GM19238 (cell line): ENCODE results near the gene FLYWCH1.

Source experiments
- DNase-seq: peaks from one replicate; pipeline ENCODE4 v3.0.0; 2011; ENCODE audit warnings: low spot score; ENCODE audit not compliant: insufficient read length

Gene FLYWCH1

GRCh38 chr16:2982402-2982801 is 70.7 kb downstream of the FLYWCH1 start:
- DNase-seq = no peak

- peak; percentile 90 for DNase-seq
Observed at GRCh38 chr16:2983706-2984136, 72.0 kb downstream of the FLYWCH1 start.

DNA sequence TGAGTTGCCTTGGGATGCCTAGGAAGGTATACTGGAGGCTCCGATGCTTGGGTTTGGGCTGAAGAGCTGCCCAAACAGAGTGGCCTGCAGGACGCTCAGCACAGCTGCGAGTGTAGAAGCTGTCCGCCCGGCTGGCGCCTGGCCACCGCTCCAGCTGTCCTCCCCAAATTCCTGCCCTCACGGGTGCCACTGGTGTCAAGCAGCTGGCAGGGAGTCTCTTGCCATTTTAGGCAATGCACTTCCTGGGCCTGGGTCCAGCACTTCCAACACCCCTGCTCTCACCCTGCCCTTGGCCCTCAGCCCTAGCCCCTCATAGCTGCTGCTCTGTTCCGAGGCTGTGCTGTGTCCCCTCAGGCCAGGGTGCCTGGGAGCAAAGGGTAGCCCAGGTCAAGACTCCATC is 73.7 kb downstream of the FLYWCH1 start:
- no peak for DNase-seq

GRCh38 chr16:2985893-2986355 is 74.2 kb downstream of the FLYWCH1 start:
- no peak for DNase-seq

GRCh38 chr16:2986623-2987188 is 75.0 kb downstream of the FLYWCH1 start:
- DNase-seq = no peak

- no peak for DNase-seq
Observed at GRCh38 chr16:2987286-2987685, 75.6 kb downstream of the FLYWCH1 start.

- no peak for DNase-seq
Observed at GRCh38 chr16:2987833-2988232, 76.1 kb downstream of the FLYWCH1 start.

DNA sequence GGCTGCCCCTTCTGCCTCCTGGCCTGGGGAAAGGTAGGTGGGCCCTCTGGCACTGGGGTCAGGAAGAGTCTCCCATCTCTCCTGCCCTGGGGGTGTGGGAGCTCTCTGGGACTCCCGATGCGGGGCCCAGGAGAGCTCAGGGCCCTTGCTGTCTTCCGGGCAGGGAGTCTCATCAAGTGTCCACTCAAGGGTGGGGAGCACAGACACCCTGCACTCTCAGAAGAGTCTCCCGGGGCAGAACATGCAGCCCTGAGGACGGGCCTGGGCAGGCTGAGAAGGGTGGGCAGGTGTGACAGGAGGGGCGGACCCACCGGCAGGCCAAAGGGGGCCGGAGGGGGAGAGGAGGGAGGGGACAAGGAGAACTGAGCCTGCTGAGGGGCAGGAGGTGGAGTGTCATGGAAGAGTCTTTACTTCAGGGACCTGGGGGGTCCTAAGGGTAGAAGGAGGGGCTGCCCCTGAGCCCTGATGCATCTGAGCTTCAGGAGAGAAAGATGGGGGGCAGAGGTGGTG is 76.9 kb downstream of the FLYWCH1 start:
- DNase-seq = no peak

- no peak for DNase-seq
Observed at GRCh38 chr16:2990891-2991290, 79.2 kb downstream of the FLYWCH1 start.

DNA sequence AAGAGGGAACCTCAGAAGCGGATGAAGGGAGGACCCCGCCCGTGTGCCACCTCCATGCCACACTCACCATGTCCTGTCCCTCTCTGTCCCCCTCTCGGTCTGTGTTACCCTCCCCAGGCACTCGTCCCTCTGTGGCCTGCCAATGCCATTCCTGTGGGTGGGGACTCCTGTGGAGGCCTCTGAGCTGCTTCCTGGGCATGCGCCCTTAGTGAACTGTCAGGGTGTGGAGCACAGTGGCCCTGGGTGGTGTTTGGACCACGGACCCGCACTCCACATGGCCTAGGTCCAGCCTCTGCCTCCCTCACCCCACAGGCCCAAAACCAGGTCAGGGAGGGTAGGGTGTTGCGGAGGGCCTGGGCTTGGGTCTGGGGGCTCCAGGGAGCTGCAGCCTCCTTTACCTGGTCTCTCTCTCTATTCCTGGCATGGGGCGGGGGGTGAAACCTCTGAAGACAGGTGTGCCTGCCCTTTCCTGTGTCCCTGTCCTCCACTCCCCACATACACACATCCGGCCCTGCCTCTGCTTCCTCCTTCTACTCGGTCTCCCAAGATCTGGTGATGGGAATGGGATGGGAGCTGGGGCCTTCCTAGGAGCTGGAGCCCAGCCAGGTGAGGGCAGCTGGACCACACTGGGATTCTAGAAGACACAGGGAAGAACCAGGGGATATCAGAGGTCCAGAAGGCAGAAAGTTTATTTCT is 80.0 kb downstream of the FLYWCH1 start:
- no peak for DNase-seq

DNA sequence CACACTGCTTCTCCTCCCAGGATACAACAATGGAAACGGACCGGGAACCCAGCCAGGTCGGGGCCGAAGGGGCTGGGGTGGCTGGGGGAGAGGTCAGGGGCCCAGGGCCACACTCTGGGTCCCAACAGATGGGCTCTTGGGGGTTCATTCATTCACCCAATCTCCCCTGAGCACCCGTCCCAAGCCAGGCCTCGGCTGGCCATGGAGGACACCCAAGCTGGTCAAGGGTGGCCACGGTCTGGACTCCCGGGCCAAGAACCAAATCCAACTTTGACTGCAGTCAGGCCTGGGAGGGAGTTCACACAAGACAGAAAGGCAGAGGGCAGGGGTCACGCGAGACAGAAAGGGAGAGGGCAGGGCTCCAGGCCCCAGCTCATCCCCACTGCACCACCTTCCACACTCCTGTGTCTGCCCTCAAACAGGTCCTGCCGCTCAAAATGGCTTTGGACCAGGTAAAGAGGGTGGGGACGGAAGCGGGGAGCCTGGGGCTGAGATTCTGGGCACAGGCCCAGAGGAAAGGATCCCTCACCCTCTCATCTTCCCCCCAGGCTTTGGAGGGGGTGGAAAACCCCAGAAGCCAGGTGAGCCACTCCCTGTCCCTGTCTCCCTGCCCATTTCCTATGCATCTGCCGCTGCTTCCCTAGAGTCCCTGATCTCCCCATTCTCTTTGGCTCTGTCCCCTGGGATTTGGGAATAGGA is 80.8 kb downstream of the FLYWCH1 start:
- no peak for DNase-seq

DNA sequence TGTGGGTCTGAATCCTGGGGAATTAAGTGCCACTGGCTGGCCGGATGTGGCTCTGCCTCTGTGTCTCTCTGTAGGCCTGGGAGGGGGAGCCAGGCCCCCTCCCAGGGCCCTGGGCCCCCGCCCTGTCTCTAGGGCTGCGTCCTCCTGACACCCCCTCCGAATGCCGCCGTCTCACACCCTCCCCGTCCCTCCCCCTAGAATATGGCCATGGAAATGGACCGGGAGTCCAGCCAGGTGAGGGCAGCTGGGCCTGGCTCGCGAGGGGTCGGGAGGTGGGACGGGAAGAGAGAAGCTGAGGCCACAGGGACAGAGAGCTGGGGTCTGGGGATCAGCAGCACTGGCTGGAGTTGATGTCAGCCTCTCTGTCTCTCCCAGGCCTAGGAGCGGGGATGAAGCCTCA is 84.6 kb downstream of the FLYWCH1 start:
- DNase-seq = no peak

DNA sequence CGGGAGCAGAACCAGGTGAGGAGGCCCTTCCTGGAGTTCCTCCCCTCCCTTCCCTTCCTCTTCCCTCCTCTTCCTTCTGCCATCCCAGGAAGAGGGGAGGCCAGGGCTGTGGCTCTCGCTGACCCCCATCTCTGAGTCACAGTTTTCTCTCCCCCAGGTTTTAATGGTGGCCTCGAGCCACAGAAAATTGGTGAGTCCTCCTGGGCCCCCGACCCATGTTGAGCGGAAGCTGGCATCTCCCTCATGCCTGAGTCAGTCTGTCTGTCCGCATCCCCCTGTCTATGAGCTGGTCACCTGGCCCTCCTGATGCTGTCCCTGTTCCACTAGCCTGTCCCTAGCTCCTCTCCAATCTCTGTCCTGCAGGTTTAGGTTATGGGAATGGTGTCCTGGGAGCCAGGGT is 88.2 kb downstream of the FLYWCH1 start:
- DNase-seq = no peak

DNA sequence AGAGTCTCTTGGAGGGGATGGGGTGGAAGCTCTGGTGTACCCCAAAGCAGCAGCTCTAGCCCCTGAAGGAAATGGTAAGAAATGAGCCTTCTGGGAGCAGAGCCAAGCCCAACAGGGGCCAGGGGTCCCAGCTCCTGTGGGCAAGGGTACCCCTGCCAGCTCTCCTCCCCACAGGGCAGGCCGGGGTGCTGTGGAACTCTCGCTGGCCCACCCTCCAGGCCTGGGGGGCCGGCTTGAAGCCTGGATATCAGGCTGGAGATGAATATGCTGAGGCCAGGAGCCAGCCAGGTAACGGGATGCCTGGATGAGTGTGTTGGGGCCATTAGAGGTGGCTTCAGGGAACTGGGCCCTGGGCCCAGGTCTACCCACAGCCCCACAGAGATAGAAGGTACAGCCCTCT is 88.8 kb downstream of the FLYWCH1 start:
- no peak for DNase-seq
